WTC11 (cell line): ENCODE measurements around the gene PROZ. TPM values are rescaled to one million over a fixed set of nuclear protein-coding genes. Genes with fewer than 3 reads are reported as not detected.

Experiments
- ATAC-seq: fragments of 200-7000 bp; cut with Tn5 transposase; 2 replicates; pipeline ENCODE4 v1.10.0; 2021; ENCODE audit warnings: mild to moderate bottlenecking, moderate library complexity
- CTCF ChIA-PET: fragments of 300-600 bp; sonication (Branson Sonifier 250); formaldehyde crosslinking; loops from one replicate; lab custom pipeline; 2021; ENCODE audit warnings: antibody characterized with exemption; lab: Charles Lee
- POLR2A ChIA-PET: fragments of 350-600 bp; sonication (Branson Sonifier 250); formaldehyde crosslinking; loops from one replicate; lab custom pipeline; 2021; ENCODE audit warnings: antibody characterized with exemption; lab: Charles Lee
- DNase-seq: peaks from one replicate; pipeline ENCODE4 v3.0.0; 2021; ENCODE audit warnings: low spot score
- H3K27ac Mint-ChIP-seq: 2 replicates; pipeline ENCODE4 v1.8.0; 2021; ENCODE audit warnings: mixed read lengths
- H3K27me3 Mint-ChIP-seq: 2 replicates; pipeline ENCODE4 v1.8.0; 2021; ENCODE audit warnings: low read depth, mild to moderate bottlenecking, moderate library complexity, mixed read lengths
- H3K36me3 Mint-ChIP-seq: 2 replicates; pipeline ENCODE4 v1.8.0; 2021; ENCODE audit warnings: mixed read lengths
- H3K4me1 Mint-ChIP-seq: 2 replicates; pipeline ENCODE4 v1.8.0; 2022; ENCODE audit warnings: mixed read lengths
- H3K4me3 Mint-ChIP-seq: 2 replicates; pipeline ENCODE4 v1.8.0; 2021; ENCODE audit warnings: mild to moderate bottlenecking, moderate library complexity, mixed read lengths
- H3K9me3 Mint-ChIP-seq: 2 replicates; pipeline ENCODE4 v1.8.0; 2021; ENCODE audit warnings: mixed read lengths
- CREM ChIP-seq: sonication (generic); formaldehyde crosslinking; IDR thresholded peaks from 2 replicates; pipeline ENCODE4 v1.8.1; 2022; ENCODE audit warnings: mild to moderate bottlenecking, missing genetic modification reagents, moderate library complexity
- ELF4 ChIP-seq: sonication (generic); formaldehyde crosslinking; IDR thresholded peaks from 2 replicates; pipeline ENCODE4 v1.8.1; 2022; ENCODE audit warnings: low read depth, mild to moderate bottlenecking, moderate library complexity, missing genetic modification reagents
- EMX1 ChIP-seq: fragments of 250-450 bp; sonication (Bioruptor Pico); IDR thresholded peaks from 2 replicates; pipeline ENCODE4 v1.8.0; 2021; ENCODE audit warnings: mild to moderate bottlenecking
- NR2C2 ChIP-seq: sonication (generic); formaldehyde crosslinking; IDR thresholded peaks from 2 replicates; pipeline ENCODE4 v1.8.0; 2022; ENCODE audit warnings: mild to moderate bottlenecking, missing genetic modification reagents
- NR3C1 ChIP-seq: sonication (generic); formaldehyde crosslinking; conservative IDR thresholded peaks from 2 replicates; pipeline ENCODE4 v1.8.1; 2023; ENCODE audit warnings: low read depth, mild to moderate bottlenecking, missing genetic modification reagents
- SMAD3 ChIP-seq: sonication (generic); formaldehyde crosslinking; IDR thresholded peaks from 2 replicates; pipeline ENCODE4 v1.8.0; 2022; ENCODE audit warnings: missing genetic modification reagents, mild to moderate bottlenecking, borderline replicate concordance
- TCF7 ChIP-seq: sonication (generic); formaldehyde crosslinking; IDR thresholded peaks from 2 replicates; pipeline ENCODE4 v1.8.0; 2022; ENCODE audit warnings: mild to moderate bottlenecking, low read depth, missing genetic modification reagents, moderate library complexity
- ZBTB21 ChIP-seq: sonication (generic); formaldehyde crosslinking; IDR thresholded peaks from 2 replicates; pipeline ENCODE4 v1.8.1; 2023; ENCODE audit warnings: mild to moderate bottlenecking, missing genetic modification reagents, borderline replicate concordance
- ZNF232 ChIP-seq: sonication (generic); formaldehyde crosslinking; IDR thresholded peaks from 2 replicates; pipeline ENCODE4 v1.8.0; 2022; ENCODE audit warnings: mild to moderate bottlenecking, missing genetic modification reagents
- ZNF423 ChIP-seq: fragments of 250-450 bp; sonication (Bioruptor Pico); IDR thresholded peaks from 2 replicates; pipeline ENCODE4 v2.1.2; 2022; ENCODE audit warnings: mild to moderate bottlenecking, moderate library complexity
- ZNF532 ChIP-seq: fragments of 250-450 bp; sonication (Bioruptor Pico); IDR thresholded peaks from 2 replicates; pipeline ENCODE4 v1.9.0; 2021; ENCODE audit warnings: mild to moderate bottlenecking, borderline replicate concordance
- ZNF671 ChIP-seq: fragments of 250-450 bp; sonication (Bioruptor Pico); IDR thresholded peaks from 2 replicates; pipeline ENCODE4 v1.8.0; 2021; ENCODE audit warnings: mild to moderate bottlenecking
- total RNA-seq: library from RNA; stranded (reverse); gene quantifications from 3 replicates; pipeline ENCODE4 v1.2.3, GENCODE V29; 2021
- TF ChIP-seq, protein P1 (sequence below): sonication (generic); formaldehyde crosslinking; IDR thresholded peaks from 2 replicates; pipeline ENCODE4 v1.8.1; 2023; ENCODE audit warnings: mild to moderate bottlenecking, missing genetic modification reagents, borderline replicate concordance
- TF ChIP-seq, protein P2 (sequence below): sonication (generic); formaldehyde crosslinking; IDR thresholded peaks from 2 replicates; pipeline ENCODE4 v1.8.0; 2022; ENCODE audit warnings: missing genetic modification reagents
- TF ChIP-seq, protein P3 (sequence below): sonication (generic); formaldehyde crosslinking; IDR thresholded peaks from 2 replicates; pipeline ENCODE4 v1.8.1; 2022; ENCODE audit warnings: missing genetic modification reagents, borderline replicate concordance
- TF ChIP-seq, protein P4 (sequence below): fragments of 250-450 bp; sonication (Bioruptor Pico); conservative IDR thresholded peaks from 2 replicates; pipeline ENCODE4 v1.9.0; 2021; ENCODE audit warnings: mild to moderate bottlenecking
- TF ChIP-seq, protein P5 (sequence below): sonication (generic); formaldehyde crosslinking; IDR thresholded peaks from 2 replicates; pipeline ENCODE4 v1.8.0; 2022; ENCODE audit warnings: mild to moderate bottlenecking, missing genetic modification reagents

The PROZ gene
- total RNA-seq, 1 experiment from 2014 or later, result not detected

GRCh38 chr13:113158946-113159345 lies 498 bp downstream of the PROZ start:
- DNase-seq (no peak), ATAC-seq (peak; percentile 9; the same call in 1 of the 2 replicates)
- H3K9me3 Mint-ChIP-seq, result peaks cover 12% of the 10 kb centered on the region
- peaks cover 2% of the 10 kb centered on the region; the same call in 1 of the 2 replicates for H3K27me3 Mint-ChIP-seq
- POLR2A ChIA-PET, result no interaction called here
- TF ChIP-seq ZBTB21 (no peak), NR3C1 (CRISPR knock-in tag) (no peak), SMAD3 (CRISPR knock-in tag) (no peak)
- TF ChIP-seq, protein P1, sequence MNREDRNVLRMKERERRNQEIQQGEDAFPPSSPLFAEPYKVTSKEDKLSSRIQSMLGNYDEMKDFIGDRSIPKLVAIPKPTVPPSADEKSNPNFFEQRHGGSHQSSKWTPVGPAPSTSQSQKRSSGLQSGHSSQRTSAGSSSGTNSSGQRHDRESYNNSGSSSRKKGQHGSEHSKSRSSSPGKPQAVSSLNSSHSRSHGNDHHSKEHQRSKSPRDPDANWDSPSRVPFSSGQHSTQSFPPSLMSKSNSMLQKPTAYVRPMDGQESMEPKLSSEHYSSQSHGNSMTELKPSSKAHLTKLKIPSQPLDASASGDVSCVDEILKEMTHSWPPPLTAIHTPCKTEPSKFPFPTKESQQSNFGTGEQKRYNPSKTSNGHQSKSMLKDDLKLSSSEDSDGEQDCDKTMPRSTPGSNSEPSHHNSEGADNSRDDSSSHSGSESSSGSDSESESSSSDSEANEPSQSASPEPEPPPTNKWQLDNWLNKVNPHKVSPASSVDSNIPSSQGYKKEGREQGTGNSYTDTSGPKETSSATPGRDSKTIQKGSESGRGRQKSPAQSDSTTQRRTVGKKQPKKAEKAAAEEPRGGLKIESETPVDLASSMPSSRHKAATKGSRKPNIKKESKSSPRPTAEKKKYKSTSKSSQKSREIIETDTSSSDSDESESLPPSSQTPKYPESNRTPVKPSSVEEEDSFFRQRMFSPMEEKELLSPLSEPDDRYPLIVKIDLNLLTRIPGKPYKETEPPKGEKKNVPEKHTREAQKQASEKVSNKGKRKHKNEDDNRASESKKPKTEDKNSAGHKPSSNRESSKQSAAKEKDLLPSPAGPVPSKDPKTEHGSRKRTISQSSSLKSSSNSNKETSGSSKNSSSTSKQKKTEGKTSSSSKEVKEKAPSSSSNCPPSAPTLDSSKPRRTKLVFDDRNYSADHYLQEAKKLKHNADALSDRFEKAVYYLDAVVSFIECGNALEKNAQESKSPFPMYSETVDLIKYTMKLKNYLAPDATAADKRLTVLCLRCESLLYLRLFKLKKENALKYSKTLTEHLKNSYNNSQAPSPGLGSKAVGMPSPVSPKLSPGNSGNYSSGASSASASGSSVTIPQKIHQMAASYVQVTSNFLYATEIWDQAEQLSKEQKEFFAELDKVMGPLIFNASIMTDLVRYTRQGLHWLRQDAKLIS (CRISPR knock-in tag), result no peak
- no peak overlapping the region for H3K4me3 Mint-ChIP-seq
- no peak overlapping the region for H3K27ac Mint-ChIP-seq
- H3K36me3 Mint-ChIP-seq, result no peaks in the 10 kb centered on the region
- CTCF ChIA-PET, result interaction anchor here (1.0 kb wide), 1 partner anchor 129 kb away, joined by 3 read pairs; no protein-coding TSS in a partner anchor
- peaks cover 27% of the 10 kb centered on the region for H3K4me1 Mint-ChIP-seq

GRCh38 chr13:113159701-113160100 lies 1.3 kb downstream of the PROZ start:
- no peak overlapping the region for H3K27ac Mint-ChIP-seq
- H3K4me1 Mint-ChIP-seq, result peaks cover 24% of the 10 kb centered on the region
- peaks cover 12% of the 10 kb centered on the region for H3K9me3 Mint-ChIP-seq
- ATAC-seq, result peak; percentile 27
- TF ChIP-seq ZNF671 (no peak), NR2C2 (CRISPR knock-in tag) (no peak), ZNF423 (CRISPR knock-in tag) (no peak), CREM (CRISPR knock-in tag) (no peak), ZNF532 (CRISPR knock-in tag) (no peak), TCF7 (no peak), EMX1 (CRISPR knock-in tag) (no peak), ELF4 (no peak), ZNF232 (CRISPR knock-in tag) (no peak)
- TF ChIP-seq, protein P2, sequence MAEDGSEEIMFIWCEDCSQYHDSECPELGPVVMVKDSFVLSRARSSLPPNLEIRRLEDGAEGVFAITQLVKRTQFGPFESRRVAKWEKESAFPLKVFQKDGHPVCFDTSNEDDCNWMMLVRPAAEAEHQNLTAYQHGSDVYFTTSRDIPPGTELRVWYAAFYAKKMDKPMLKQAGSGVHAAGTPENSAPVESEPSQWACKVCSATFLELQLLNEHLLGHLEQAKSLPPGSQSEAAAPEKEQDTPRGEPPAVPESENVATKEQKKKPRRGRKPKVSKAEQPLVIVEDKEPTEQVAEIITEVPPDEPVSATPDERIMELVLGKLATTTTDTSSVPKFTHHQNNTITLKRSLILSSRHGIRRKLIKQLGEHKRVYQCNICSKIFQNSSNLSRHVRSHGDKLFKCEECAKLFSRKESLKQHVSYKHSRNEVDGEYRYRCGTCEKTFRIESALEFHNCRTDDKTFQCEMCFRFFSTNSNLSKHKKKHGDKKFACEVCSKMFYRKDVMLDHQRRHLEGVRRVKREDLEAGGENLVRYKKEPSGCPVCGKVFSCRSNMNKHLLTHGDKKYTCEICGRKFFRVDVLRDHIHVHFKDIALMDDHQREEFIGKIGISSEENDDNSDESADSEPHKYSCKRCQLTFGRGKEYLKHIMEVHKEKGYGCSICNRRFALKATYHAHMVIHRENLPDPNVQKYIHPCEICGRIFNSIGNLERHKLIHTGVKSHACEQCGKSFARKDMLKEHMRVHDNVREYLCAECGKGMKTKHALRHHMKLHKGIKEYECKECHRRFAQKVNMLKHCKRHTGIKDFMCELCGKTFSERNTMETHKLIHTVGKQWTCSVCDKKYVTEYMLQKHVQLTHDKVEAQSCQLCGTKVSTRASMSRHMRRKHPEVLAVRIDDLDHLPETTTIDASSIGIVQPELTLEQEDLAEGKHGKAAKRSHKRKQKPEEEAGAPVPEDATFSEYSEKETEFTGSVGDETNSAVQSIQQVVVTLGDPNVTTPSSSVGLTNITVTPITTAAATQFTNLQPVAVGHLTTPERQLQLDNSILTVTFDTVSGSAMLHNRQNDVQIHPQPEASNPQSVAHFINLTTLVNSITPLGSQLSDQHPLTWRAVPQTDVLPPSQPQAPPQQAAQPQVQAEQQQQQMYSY (CRISPR knock-in tag), result no peak
- TF ChIP-seq, protein P3, sequence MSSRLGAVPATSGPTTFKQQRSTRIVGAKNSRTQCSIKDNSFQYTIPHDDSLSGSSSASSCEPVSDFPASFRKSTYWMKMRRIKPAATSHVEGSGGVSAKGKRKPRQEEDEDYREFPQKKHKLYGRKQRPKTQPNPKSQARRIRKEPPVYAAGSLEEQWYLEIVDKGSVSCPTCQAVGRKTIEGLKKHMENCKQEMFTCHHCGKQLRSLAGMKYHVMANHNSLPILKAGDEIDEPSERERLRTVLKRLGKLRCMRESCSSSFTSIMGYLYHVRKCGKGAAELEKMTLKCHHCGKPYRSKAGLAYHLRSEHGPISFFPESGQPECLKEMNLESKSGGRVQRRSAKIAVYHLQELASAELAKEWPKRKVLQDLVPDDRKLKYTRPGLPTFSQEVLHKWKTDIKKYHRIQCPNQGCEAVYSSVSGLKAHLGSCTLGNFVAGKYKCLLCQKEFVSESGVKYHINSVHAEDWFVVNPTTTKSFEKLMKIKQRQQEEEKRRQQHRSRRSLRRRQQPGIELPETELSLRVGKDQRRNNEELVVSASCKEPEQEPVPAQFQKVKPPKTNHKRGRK (CRISPR knock-in tag), result no peak
- TF ChIP-seq, protein P4, sequence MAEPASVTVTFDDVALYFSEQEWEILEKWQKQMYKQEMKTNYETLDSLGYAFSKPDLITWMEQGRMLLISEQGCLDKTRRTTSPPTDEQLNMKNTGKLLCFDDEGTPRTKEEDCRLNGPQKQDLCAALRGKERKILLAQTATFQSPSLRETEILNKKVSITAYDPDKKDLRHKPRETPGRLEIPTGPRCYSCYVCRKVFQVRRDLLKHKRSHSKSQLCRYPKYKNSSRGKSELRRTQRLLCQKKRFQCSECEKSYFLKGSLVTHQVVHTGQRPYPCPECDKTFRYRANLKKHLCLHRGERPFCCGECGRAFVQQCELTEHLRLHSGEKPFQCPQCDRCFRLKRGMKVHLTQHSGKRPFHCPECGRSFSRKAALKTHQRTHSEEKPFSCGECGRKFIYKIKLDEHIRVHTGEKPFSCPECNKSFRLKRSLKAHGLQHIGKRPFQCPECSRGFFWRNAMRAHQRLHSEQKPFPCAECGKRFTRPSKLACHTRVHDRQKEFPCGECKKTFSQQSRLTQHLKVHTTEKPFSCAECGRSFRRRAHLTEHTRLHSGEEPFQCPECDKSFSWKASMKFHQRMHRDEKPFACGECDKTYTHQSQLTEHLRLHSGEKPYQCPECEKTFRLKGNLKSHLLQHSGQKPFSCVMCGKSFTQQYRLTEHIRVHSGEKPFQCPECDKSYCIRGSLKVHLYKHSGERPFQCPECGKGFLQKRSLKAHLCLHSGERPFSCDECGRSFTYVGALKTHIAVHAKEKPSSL (CRISPR knock-in tag), result no peak
- TF ChIP-seq, protein P5, sequence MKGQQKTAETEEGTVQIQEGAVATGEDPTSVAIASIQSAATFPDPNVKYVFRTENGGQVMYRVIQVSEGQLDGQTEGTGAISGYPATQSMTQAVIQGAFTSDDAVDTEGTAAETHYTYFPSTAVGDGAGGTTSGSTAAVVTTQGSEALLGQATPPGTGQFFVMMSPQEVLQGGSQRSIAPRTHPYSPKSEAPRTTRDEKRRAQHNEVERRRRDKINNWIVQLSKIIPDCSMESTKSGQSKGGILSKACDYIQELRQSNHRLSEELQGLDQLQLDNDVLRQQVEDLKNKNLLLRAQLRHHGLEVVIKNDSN (CRISPR knock-in tag), result no peak
- H3K27me3 Mint-ChIP-seq, result peaks cover 2% of the 10 kb centered on the region; the same call in 1 of the 2 replicates
- H3K36me3 Mint-ChIP-seq, result no peaks in the 10 kb centered on the region
- ChIA-PET CTCF (interaction anchor here (1.0 kb wide), 1 partner anchor 130 kb away, joined by 3 read pairs; no protein-coding TSS in a partner anchor), POLR2A (no interaction called here)
- H3K4me3 Mint-ChIP-seq, result no peak overlapping the region
- no peak for DNase-seq
